Keratinocyte (primary cell): ENCODE results near the gene TRABD2B. TPM values are rescaled to one million over a fixed set of nuclear protein-coding genes. Genes with fewer than 3 reads are reported as not detected.

ENCODE experiments used
- DNase-seq: peaks from one replicate; pipeline ENCODE4 v3.0.0-alpha.2; 2011; ENCODE audit warnings: low read depth, missing footprints, low spot score
- FAIRE-seq: peaks from 2 replicates; lab custom pipeline; 2011; peaks lifted over from hg19 to GRCh38; lab: Jason Lieb, UNC
- H2AFZ ChIP-seq: 2 replicates; pipeline ENCODE4 v1.6.0; 2012; ENCODE audit warnings: low read length, control low read depth, inconsistent platforms; ENCODE audit not compliant: control insufficient read depth
- H3K27ac ChIP-seq: 2 replicates; pipeline ENCODE4 v1.5.1; 2011; ENCODE audit warnings: low read length; ENCODE audit not compliant: control insufficient read depth, insufficient read depth
- H3K27me3 ChIP-seq: 3 replicates; pipeline ENCODE4 v1.6.0; 2011; ENCODE audit warnings: low read length; ENCODE audit not compliant: control insufficient read depth, insufficient read depth; ENCODE audit errors: extremely low read depth
- H3K36me3 ChIP-seq, 2 experiments: 2 replicates in 1 of 2; 3 replicates in 1 of 2; pipeline ENCODE4 v1.5.1; 2011; ENCODE audit warnings: low read length in 2 of 2, mild to moderate bottlenecking in 1 of 2; ENCODE audit not compliant: control insufficient read depth in 2 of 2, insufficient read depth in 2 of 2; ENCODE audit errors: extremely low read depth in 1 of 2
- H3K4me1 ChIP-seq: 3 replicates; pipeline ENCODE4 v1.5.1; 2011; ENCODE audit warnings: low read length; ENCODE audit not compliant: control insufficient read depth, insufficient read depth; ENCODE audit errors: extremely low read depth
- H3K4me2 ChIP-seq: 3 replicates; pipeline ENCODE4 v1.6.0; 2011; ENCODE audit warnings: low read depth, low read length; ENCODE audit not compliant: control insufficient read depth, insufficient read depth; ENCODE audit errors: extremely low read depth
- H3K4me3 ChIP-seq, 3 experiments: fragments of 200-600 bp in 1 of 3; sonication (generic) in 1 of 3; 2 replicates in 2 of 3; 3 replicates in 1 of 3; pipeline ENCODE4 v1.5.1; 2011 to 2016; ENCODE audit warnings: low read length in 3 of 3, mild to moderate bottlenecking in 3 of 3, control low read depth in 2 of 3, inconsistent platforms in 1 of 3, low read depth in 1 of 3, mixed read lengths in 1 of 3, mixed run types in 1 of 3, moderate library complexity in 1 of 3; ENCODE audit not compliant: control insufficient read depth in 2 of 3, insufficient read depth in 2 of 3; ENCODE audit errors: extremely low read depth in 1 of 3
- H3K79me2 ChIP-seq: 2 replicates; pipeline ENCODE4 v1.6.0; 2012; ENCODE audit warnings: low read length; ENCODE audit not compliant: control insufficient read depth, insufficient read depth
- H3K9ac ChIP-seq: 3 replicates; pipeline ENCODE4 v1.6.0; 2011; ENCODE audit warnings: low read length; ENCODE audit not compliant: control insufficient read depth, insufficient read depth; ENCODE audit errors: extremely low read depth
- H3K9me1 ChIP-seq: 3 replicates; pipeline ENCODE4 v1.6.0; 2011; ENCODE audit warnings: low read length; ENCODE audit not compliant: control insufficient read depth, insufficient read depth; ENCODE audit errors: extremely low read depth
- H3K9me3 ChIP-seq: 2 replicates; pipeline ENCODE4 v1.5.1; 2012; ENCODE audit warnings: low read depth, low read length; ENCODE audit not compliant: control insufficient read depth
- H4K20me1 ChIP-seq: 3 replicates; pipeline ENCODE4 v1.6.0; 2011; ENCODE audit warnings: low read length; ENCODE audit not compliant: control insufficient read depth, insufficient read depth; ENCODE audit errors: extremely low read depth
- EZH2 ChIP-seq: IDR thresholded peaks from one replicate; pipeline ENCODE4 v1.6.1; 2012; ENCODE audit warnings: inconsistent platforms, mild to moderate bottlenecking, low read length, moderate library complexity
- dilution Hi-C: fragments of 300-500 bp; cut with MboI; formaldehyde crosslinking; loops from one replicate; pipeline ENCODE4 v1.7.0; 2020; ENCODE audit warnings: low sequenced_read_pairs; ENCODE audit not compliant: extremely low pct_ligation_motif_present
- polyA plus RNA-seq, 5 experiments: library from polyadenylated mRNA; depleted of rRNA in 3 of 5; stranded (reverse) in 3 of 5; stranded (forward) in 1 of 5; unstranded in 1 of 5; fragments of >200 nt; gene quantifications; 1 replicate in 1 of 5; 2 replicates in 3 of 5; 3 replicates in 1 of 5; pipeline versions ENCODE4 v1.2.1 to v1.2.3, GENCODE V29; 2011 to 2012; ENCODE audit warnings: missing spikeins in 2 of 5, low read depth in 1 of 5, low replicate concordance in 1 of 5
- TF ChIP-seq, protein P1 (sequence below), 3 experiments: IDR thresholded peaks in 1 of 3; conservative IDR thresholded peaks in 1 of 3; optimal IDR thresholded peaks in 1 of 3; 2 replicates in 2 of 3; 3 replicates in 1 of 3; pipeline versions ENCODE3 to v1.5.1; 2011; ENCODE audit warnings: low read length in 3 of 3, mild to moderate bottlenecking in 3 of 3, moderate library complexity in 2 of 3, control low read depth in 1 of 3, inconsistent platforms in 1 of 3; ENCODE audit not compliant: insufficient read depth in 2 of 3; ENCODE audit errors: extremely low read depth in 1 of 3

Gene TRABD2B
- polyA plus RNA-seq, 1 donor (not counting 4 experiments of a cell fraction or from before 2014, with no cell fraction given) = 0.13 TPM

- Histone ChIP-seq H3K27ac (no peak overlapping the region), H3K27me3 (peaks cover 77% of the 10 kb centered on the region)
- TF ChIP-seq, protein P1, sequence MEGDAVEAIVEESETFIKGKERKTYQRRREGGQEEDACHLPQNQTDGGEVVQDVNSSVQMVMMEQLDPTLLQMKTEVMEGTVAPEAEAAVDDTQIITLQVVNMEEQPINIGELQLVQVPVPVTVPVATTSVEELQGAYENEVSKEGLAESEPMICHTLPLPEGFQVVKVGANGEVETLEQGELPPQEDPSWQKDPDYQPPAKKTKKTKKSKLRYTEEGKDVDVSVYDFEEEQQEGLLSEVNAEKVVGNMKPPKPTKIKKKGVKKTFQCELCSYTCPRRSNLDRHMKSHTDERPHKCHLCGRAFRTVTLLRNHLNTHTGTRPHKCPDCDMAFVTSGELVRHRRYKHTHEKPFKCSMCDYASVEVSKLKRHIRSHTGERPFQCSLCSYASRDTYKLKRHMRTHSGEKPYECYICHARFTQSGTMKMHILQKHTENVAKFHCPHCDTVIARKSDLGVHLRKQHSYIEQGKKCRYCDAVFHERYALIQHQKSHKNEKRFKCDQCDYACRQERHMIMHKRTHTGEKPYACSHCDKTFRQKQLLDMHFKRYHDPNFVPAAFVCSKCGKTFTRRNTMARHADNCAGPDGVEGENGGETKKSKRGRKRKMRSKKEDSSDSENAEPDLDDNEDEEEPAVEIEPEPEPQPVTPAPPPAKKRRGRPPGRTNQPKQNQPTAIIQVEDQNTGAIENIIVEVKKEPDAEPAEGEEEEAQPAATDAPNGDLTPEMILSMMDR (optimal IDR thresholded peaks at IDR 0.05 in 1 of 3, IDR thresholded peaks at IDR 0.05 in 1 of 3, conservative IDR thresholded peaks at IDR 0.05 in 1 of 3; ENCODE audit: extremely low read depth in 1 of 3, insufficient read depth in 2 of 3, low read length in 3 of 3) = no peak
- no peak for TF ChIP-seq EZH2
Observed at GRCh38 chr1:47711848-47712492, 285.2 kb downstream of the TRABD2B start.

DNA sequence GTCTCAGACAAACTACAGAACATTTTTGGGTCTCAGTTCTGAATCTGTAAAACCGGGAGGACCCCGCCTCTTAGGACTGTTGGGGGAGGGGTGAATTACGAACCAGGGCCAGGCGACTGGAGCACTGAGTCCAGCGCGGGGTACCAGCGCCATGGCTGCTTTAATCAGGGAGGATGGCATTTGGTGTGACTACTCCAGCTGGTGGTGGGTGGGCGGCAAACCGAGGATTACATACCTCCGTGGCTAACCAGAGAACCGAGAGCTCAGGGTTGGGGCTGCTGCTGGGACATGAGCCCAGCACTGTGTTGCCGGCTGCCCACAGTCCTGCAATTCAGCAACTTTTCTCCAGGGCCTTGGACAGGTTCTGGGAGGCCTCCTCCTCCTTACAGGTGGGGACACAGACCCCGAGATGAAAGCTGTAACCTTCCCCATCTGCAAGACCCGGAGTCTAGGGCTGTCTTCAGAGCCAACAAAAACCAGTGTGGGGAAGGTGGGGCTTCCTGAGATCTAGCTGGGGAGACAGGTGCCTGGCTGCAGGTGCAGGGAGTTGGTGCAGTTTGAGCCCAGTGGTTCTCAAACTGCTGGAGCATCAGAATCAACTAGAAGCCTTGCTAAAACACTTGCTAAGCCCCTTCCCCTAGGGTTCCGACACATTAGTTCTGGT, 285.9 kb downstream of the TRABD2B start:
- dilution Hi-C loops = no loop called here
- no peak overlapping the region for H3K9ac ChIP-seq
- no peak overlapping the region for H3K27ac ChIP-seq
- no peak overlapping the region for H3K4me2 ChIP-seq
- H2AFZ ChIP-seq = no peak overlapping the region
- no peaks in the 10 kb centered on the region for H3K9me1 ChIP-seq
- H3K4me1 ChIP-seq = peaks cover 9% of the 10 kb centered on the region
- H3K4me3 ChIP-seq = no peak overlapping the region
- H3K36me3 ChIP-seq = no peaks in the 10 kb centered on the region
- no peaks in the 10 kb centered on the region for H3K9me3 ChIP-seq
- H3K27me3 ChIP-seq = peaks cover 72% of the 10 kb centered on the region
- H4K20me1 ChIP-seq = no peaks in the 10 kb centered on the region
- FAIRE-seq (no peak), DNase-seq (no peak)
- no peaks in the 10 kb centered on the region for H3K79me2 ChIP-seq
- no peak for TF ChIP-seq EZH2
- TF ChIP-seq, protein P1 (optimal IDR thresholded peaks at IDR 0.05 in 1 of 3, IDR thresholded peaks at IDR 0.05 in 1 of 3, conservative IDR thresholded peaks at IDR 0.05 in 1 of 3; ENCODE audit: extremely low read depth in 1 of 3, insufficient read depth in 2 of 3, low read length in 3 of 3) = no peak

More at GRCh38 chr1:47711848-47712492, 285.2 kb downstream of the TRABD2B start:
- H4K20me1 ChIP-seq = no peaks in the 10 kb centered on the region
- no peaks in the 10 kb centered on the region for H3K79me2 ChIP-seq
- no peak overlapping the region for H2AFZ ChIP-seq
- FAIRE-seq = no peak
- dilution Hi-C loops = no loop called here
- no peak for DNase-seq
- no peaks in the 10 kb centered on the region for H3K9me3 ChIP-seq
- peaks cover 9% of the 10 kb centered on the region for H3K4me1 ChIP-seq
- H3K4me3 ChIP-seq = no peak overlapping the region
- no peaks in the 10 kb centered on the region for H3K36me3 ChIP-seq
- no peaks in the 10 kb centered on the region for H3K9me1 ChIP-seq
- H3K4me2 ChIP-seq = no peak overlapping the region
- H3K9ac ChIP-seq = no peak overlapping the region

Other genes with a start within 250 kb of the TRABD2B start
- 0.08 TPM in 1 of 3 replicates, not detected in the others for gene SLC5A9, start 225.3 kb upstream of the TRABD2B start, polyA plus RNA-seq